ENCODE measurements around the gene INSRR. TPM values are rescaled to one million over a fixed set of nuclear protein-coding genes. Genes with fewer than 3 reads are reported as not detected.

The INSRR gene
- total RNA-seq, 1 experiment from 2014 or later = not detected

- H3K9me3 ChIP-seq (ENCODE audit: insufficient read depth, low read depth) = no peaks in the 10 kb centered on the region
- H3K79me2 ChIP-seq (ENCODE audit: low read depth) = no peaks in the 10 kb centered on the region
- no peak overlapping the region for H2AFZ ChIP-seq
- CTCF ChIA-PET = no interaction called here
- no peak overlapping the region for H3K4me3 ChIP-seq
- H3K36me3 ChIP-seq (ENCODE audit: low read depth) = no peaks in the 10 kb centered on the region
- BruUV-seq (replicated peaks) = no TSS peak
- no peak for DNase-seq
- no peaks in the 10 kb centered on the region for H4K20me1 ChIP-seq (ENCODE audit: insufficient read depth)
- no peaks in the 10 kb centered on the region for H3K9me2 ChIP-seq (ENCODE audit: insufficient read depth)
- no peak overlapping the region for H3K4me2 ChIP-seq
- H3K4me1 ChIP-seq (replicated peaks; ENCODE audit: insufficient read depth) = peaks cover 30% of the 10 kb centered on the region
- H3K27ac ChIP-seq = no peak overlapping the region
- TF ChIP-seq, protein P1, sequence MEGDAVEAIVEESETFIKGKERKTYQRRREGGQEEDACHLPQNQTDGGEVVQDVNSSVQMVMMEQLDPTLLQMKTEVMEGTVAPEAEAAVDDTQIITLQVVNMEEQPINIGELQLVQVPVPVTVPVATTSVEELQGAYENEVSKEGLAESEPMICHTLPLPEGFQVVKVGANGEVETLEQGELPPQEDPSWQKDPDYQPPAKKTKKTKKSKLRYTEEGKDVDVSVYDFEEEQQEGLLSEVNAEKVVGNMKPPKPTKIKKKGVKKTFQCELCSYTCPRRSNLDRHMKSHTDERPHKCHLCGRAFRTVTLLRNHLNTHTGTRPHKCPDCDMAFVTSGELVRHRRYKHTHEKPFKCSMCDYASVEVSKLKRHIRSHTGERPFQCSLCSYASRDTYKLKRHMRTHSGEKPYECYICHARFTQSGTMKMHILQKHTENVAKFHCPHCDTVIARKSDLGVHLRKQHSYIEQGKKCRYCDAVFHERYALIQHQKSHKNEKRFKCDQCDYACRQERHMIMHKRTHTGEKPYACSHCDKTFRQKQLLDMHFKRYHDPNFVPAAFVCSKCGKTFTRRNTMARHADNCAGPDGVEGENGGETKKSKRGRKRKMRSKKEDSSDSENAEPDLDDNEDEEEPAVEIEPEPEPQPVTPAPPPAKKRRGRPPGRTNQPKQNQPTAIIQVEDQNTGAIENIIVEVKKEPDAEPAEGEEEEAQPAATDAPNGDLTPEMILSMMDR (conservative IDR thresholded peaks at IDR 0.05) = no peak
- no peak for TF ChIP-seq EZH2 (IDR thresholded peaks at IDR 0.05; ENCODE audit: low read depth)
- POLR2A ChIA-PET (ENCODE audit: unreplicated experiment) = no interaction called here
- intact Hi-C loops (cut with micrococcal nuclease; ENCODE audit: unreplicated experiment) = no loop called here
- H3F3A ChIP-seq (ENCODE audit: insufficient read depth, low read depth) = peaks cover 13% of the 10 kb centered on the region
- no peaks in the 10 kb centered on the region for H3K27me3 ChIP-seq (ENCODE audit: insufficient read depth, low read depth)
Observed at GRCh38 chr1:156900896-156901589, 42.1 kb upstream of the INSRR start.

DNA sequence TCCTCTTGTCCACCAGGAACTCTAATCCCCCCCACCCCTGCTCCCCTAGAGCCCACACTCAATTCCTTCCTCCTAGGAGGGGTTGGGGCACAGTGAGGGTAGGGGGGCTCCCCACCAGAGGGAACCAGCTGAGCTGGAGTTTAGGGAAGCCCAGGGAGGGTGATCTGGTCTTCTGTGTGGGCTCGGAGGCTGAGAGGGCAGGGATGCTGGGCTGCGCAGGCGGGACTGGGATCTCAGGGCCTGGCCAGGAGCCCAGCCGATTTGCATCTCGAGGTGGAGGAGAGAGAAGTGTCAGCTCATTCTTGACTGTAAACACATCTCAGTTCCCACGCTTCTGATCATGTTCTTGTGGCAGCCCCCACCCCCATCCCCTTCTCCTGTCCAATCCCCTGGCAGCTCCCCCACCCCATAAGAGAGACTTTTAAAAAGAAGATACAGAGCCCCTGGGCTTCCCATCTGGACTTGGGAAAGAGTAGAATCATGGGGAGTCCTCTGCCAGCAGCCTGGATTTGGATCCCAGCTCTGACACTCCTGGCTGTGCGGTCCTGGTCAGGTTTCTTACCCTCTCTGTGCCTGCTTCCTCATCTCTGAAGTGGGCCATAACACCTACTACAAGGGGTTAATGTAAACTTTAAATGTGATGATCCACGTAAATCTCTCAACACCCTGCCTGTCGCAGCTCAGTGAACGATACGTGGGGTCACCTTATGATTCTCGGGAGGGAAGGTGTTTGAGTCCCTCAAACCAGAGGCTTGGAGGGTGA lies 41.2 kb upstream of the INSRR start:
- no peak overlapping the region for H3K27ac ChIP-seq
- H3K9me3 ChIP-seq (ENCODE audit: insufficient read depth, low read depth) = no peaks in the 10 kb centered on the region
- TF ChIP-seq, protein P1 (conservative IDR thresholded peaks at IDR 0.05) = no peak
- no peak for TF ChIP-seq EZH2 (IDR thresholded peaks at IDR 0.05; ENCODE audit: low read depth)
- H3K9me2 ChIP-seq (ENCODE audit: insufficient read depth) = no peaks in the 10 kb centered on the region
- no peaks in the 10 kb centered on the region for H4K20me1 ChIP-seq (ENCODE audit: insufficient read depth)
- H3K36me3 ChIP-seq (ENCODE audit: low read depth) = no peaks in the 10 kb centered on the region
- peaks cover 20% of the 10 kb centered on the region for H3F3A ChIP-seq (ENCODE audit: insufficient read depth, low read depth)
- no peaks in the 10 kb centered on the region for H3K27me3 ChIP-seq (ENCODE audit: insufficient read depth, low read depth)
- no peak overlapping the region for H2AFZ ChIP-seq
- POLR2A ChIA-PET (ENCODE audit: unreplicated experiment) = no interaction called here
- H3K4me1 ChIP-seq (replicated peaks; ENCODE audit: insufficient read depth) = peaks cover 39% of the 10 kb centered on the region
- H3K4me2 ChIP-seq = no peak overlapping the region
- intact Hi-C loops (cut with micrococcal nuclease; ENCODE audit: unreplicated experiment) = loop anchor here (10.0 kb wide), 1 partner anchor 175 kb away; no protein-coding TSS in a partner anchor
- no peak overlapping the region for H3K4me3 ChIP-seq
- no TSS peak for BruUV-seq (replicated peaks)
- H3K79me2 ChIP-seq (ENCODE audit: low read depth) = no peaks in the 10 kb centered on the region
- DNase-seq = no peak
- CTCF ChIA-PET = no interaction called here

- ChIA-PET CTCF (interaction anchor here (1.0 kb wide), 1 partner anchor 9 kb away, joined by 3 read pairs; no protein-coding TSS in a partner anchor), POLR2A (ENCODE audit: unreplicated experiment) (interaction anchor here (0.6 to 0.9 kb wide), 2 partner anchors 60 to 239 kb away, joined by 3 read pairs; no protein-coding TSS in a partner anchor)
- BruUV-seq (replicated peaks) = no TSS peak
- intact Hi-C loops (cut with micrococcal nuclease; ENCODE audit: unreplicated experiment) = loop anchor here (1.0 to 10.0 kb wide), 2 partner anchors 151 to 176 kb away; no protein-coding TSS in a partner anchor
- Histone ChIP-seq H3K9me3 (ENCODE audit: insufficient read depth, low read depth) (no peaks in the 10 kb centered on the region), H3K27ac (no peak overlapping the region), H3K4me2 (no peak overlapping the region), H3K9me2 (ENCODE audit: insufficient read depth) (no peaks in the 10 kb centered on the region), H2AFZ (no peak overlapping the region), H3K79me2 (ENCODE audit: low read depth) (no peaks in the 10 kb centered on the region), H4K20me1 (ENCODE audit: insufficient read depth) (no peaks in the 10 kb centered on the region), H3K36me3 (ENCODE audit: low read depth) (no peaks in the 10 kb centered on the region), H3F3A (ENCODE audit: insufficient read depth, low read depth) (peaks cover 23% of the 10 kb centered on the region), H3K4me1 (replicated peaks; ENCODE audit: insufficient read depth) (peaks cover 39% of the 10 kb centered on the region), H3K4me3 (no peak overlapping the region), H3K27me3 (ENCODE audit: insufficient read depth, low read depth) (no peaks in the 10 kb centered on the region)
- TF ChIP-seq EZH2 (IDR thresholded peaks at IDR 0.05; ENCODE audit: low read depth) = no peak
- TF ChIP-seq, protein P1 (conservative IDR thresholded peaks at IDR 0.05) = no peak
- no peak for DNase-seq
Observed at GRCh38 chr1:156898971-156899664, 40.2 kb upstream of the INSRR start.

All from PC-9 (cell line).